ENCODE data around the gene SPAG6.

The SPAG6 gene

GRCh38 chr10:22316286-22317075 lies 28.8 kb upstream of the SPAG6 start, which contains the start of gene COMMD3:
COMMD3 (plus strand) TSS chr10:22316388; CDS start chr10:22316418, 30 bp downstream.
- no peaks in the 10 kb centered on the region for H3K36me3 ChIP-seq (ENCODE audit: insufficient read depth, low read length)
- peak within 1 kb of the TSS; percentile 85 for H3K27ac ChIP-seq (ENCODE audit: low read length)
- H3K79me2 ChIP-seq (ENCODE audit: insufficient read depth, low read length), result peaks cover 23% of the 10 kb centered on the region
- peak within 1 kb of the TSS; percentile 74 to 93 for H3K4me3 ChIP-seq (ENCODE audit: low read depth in 1 of 2, low read length in 2 of 2)
- ATAC-seq (ENCODE audit: insufficient read depth, low read depth), result peak; percentile 64
- H3K4me2 ChIP-seq (ENCODE audit: insufficient read depth, low read length), result peak within 1 kb of the TSS; percentile 96
- H2AFZ ChIP-seq (ENCODE audit: low read depth, low read length), result peak within 1 kb of the TSS; percentile 95
- TF ChIP-seq EZH2 (IDR thresholded peaks at IDR 0.05; ENCODE audit: borderline replicate concordance, low read depth, low read length, severe bottlenecking) (no peak), CTCF (IDR thresholded peaks at IDR 0.05; ENCODE audit: borderline replicate concordance, extremely low read depth, low read length, poor library complexity, severe bottlenecking) (no peak)
- H3K27me3 ChIP-seq (ENCODE audit: insufficient read depth, low read length, poor library complexity), result peaks cover 34% of the 10 kb centered on the region
- H4K20me1 ChIP-seq (ENCODE audit: insufficient read depth, low read length), result peaks cover 2% of the 10 kb centered on the region; the same call in 1 of the 2 replicates
- H3K4me1 ChIP-seq (ENCODE audit: insufficient read depth, low read length), result peaks cover 44% of the 10 kb centered on the region
- DNase-seq, result peak; percentile 81
- no peaks in the 10 kb centered on the region for H3K9me3 ChIP-seq (ENCODE audit: insufficient read depth, low read length, severe bottlenecking)
- peak within 1 kb of the TSS; percentile 77 for H3K9ac ChIP-seq (ENCODE audit: low read depth, low read length)

GRCh38 chr10:22317076-22317370 lies 28.3 kb upstream of the SPAG6 start:
- no peaks in the 10 kb centered on the region for H3K36me3 ChIP-seq (ENCODE audit: insufficient read depth, low read length)
- peaks cover 2% of the 10 kb centered on the region for H4K20me1 ChIP-seq (ENCODE audit: insufficient read depth, low read length)
- no peak for ATAC-seq (ENCODE audit: insufficient read depth, low read depth)
- peaks cover 45% of the 10 kb centered on the region for H3K4me1 ChIP-seq (ENCODE audit: insufficient read depth, low read length)
- H3K79me2 ChIP-seq (ENCODE audit: insufficient read depth, low read length), result peaks cover 26% of the 10 kb centered on the region
- TF ChIP-seq CTCF (IDR thresholded peaks at IDR 0.05; ENCODE audit: borderline replicate concordance, extremely low read depth, low read length, poor library complexity, severe bottlenecking) (no peak), EZH2 (IDR thresholded peaks at IDR 0.05; ENCODE audit: borderline replicate concordance, low read depth, low read length, severe bottlenecking) (no peak)
- peak overlapping the region; percentile 96 for H3K4me2 ChIP-seq (ENCODE audit: insufficient read depth, low read length)
- H3K4me3 ChIP-seq (ENCODE audit: low read depth in 1 of 2, low read length in 2 of 2), result peak overlapping the region; percentile 74 to 93
- peak overlapping the region; percentile 95 for H2AFZ ChIP-seq (ENCODE audit: low read depth, low read length)
- peak overlapping the region; percentile 77 for H3K9ac ChIP-seq (ENCODE audit: low read depth, low read length)
- peaks cover 37% of the 10 kb centered on the region for H3K27me3 ChIP-seq (ENCODE audit: insufficient read depth, low read length, poor library complexity)
- DNase-seq, result no peak
- H3K9me3 ChIP-seq (ENCODE audit: insufficient read depth, low read length, severe bottlenecking), result peaks cover 1% of the 10 kb centered on the region
- peak overlapping the region; percentile 85 for H3K27ac ChIP-seq (ENCODE audit: low read length)

GRCh38 chr10:22317771-22318565 lies 27.3 kb upstream of the SPAG6 start:
- H3K36me3 ChIP-seq (ENCODE audit: insufficient read depth, low read length), result no peaks in the 10 kb centered on the region
- H3K9me3 ChIP-seq (ENCODE audit: insufficient read depth, low read length, severe bottlenecking), result peaks cover 3% of the 10 kb centered on the region
- DNase-seq (no peak), ATAC-seq (ENCODE audit: insufficient read depth, low read depth) (no peak)
- TF ChIP-seq CTCF (IDR thresholded peaks at IDR 0.05; ENCODE audit: borderline replicate concordance, extremely low read depth, low read length, poor library complexity, severe bottlenecking) (no peak), EZH2 (IDR thresholded peaks at IDR 0.05; ENCODE audit: borderline replicate concordance, low read depth, low read length, severe bottlenecking) (no peak)
- peak overlapping the region; percentile 77; the same call in 1 of the 2 replicates for H3K9ac ChIP-seq (ENCODE audit: low read depth, low read length)
- peaks cover 8% of the 10 kb centered on the region for H4K20me1 ChIP-seq (ENCODE audit: insufficient read depth, low read length)
- no peak overlapping the region for H2AFZ ChIP-seq (ENCODE audit: low read depth, low read length)
- H3K79me2 ChIP-seq (ENCODE audit: insufficient read depth, low read length), result peaks cover 35% of the 10 kb centered on the region
- H3K4me1 ChIP-seq (ENCODE audit: insufficient read depth, low read length), result peaks cover 54% of the 10 kb centered on the region
- peak overlapping the region; percentile 96 for H3K4me2 ChIP-seq (ENCODE audit: insufficient read depth, low read length)
- H3K27me3 ChIP-seq (ENCODE audit: insufficient read depth, low read length, poor library complexity), result peaks cover 44% of the 10 kb centered on the region
- no peak overlapping the region for H3K27ac ChIP-seq (ENCODE audit: low read length)
- peak overlapping the region; percentile 74 to 93; a peak in 3 of 4 replicates for H3K4me3 ChIP-seq (ENCODE audit: low read depth in 1 of 2, low read length in 2 of 2)
